GM06990 (cell line): ENCODE measurements around the gene ADAMTS9.

ENCODE experiments used
- DNase-seq: peaks from one replicate; pipeline ENCODE4 v3.0.0-alpha.2; 2011; ENCODE audit not compliant: insufficient read length; ENCODE audit errors: extremely low read depth
- H3K27me3 ChIP-seq: replicated peaks from 2 replicates; pipeline ENCODE4 v1.6.0; 2011; ENCODE audit warnings: low read length; ENCODE audit not compliant: control insufficient read depth, insufficient read depth
- H3K36me3 ChIP-seq: 2 replicates; pipeline ENCODE4 v1.5.1; 2011; ENCODE audit warnings: low read length; ENCODE audit not compliant: control insufficient read depth, insufficient read depth
- H3K4me3 ChIP-seq: replicated peaks from 2 replicates; pipeline ENCODE4 v1.5.1; 2011; ENCODE audit warnings: low read depth, mild to moderate bottlenecking, control low read depth, low read length
- CTCF ChIP-seq: IDR thresholded peaks from 2 replicates; pipeline ENCODE4 v1.5.1; 2011; ENCODE audit warnings: low read length, control low read depth, mild to moderate bottlenecking, inconsistent platforms; ENCODE audit not compliant: insufficient read depth, poor library complexity, severe bottlenecking

ADAMTS9 gene

GRCh38 chr3:64496786-64497490 is 190.9 kb downstream of the ADAMTS9 start:
- Histone ChIP-seq H3K4me3 (no peak overlapping the region), H3K36me3 (no peaks in the 10 kb centered on the region), H3K27me3 (peaks cover 3% of the 10 kb centered on the region)
- TF ChIP-seq CTCF, result no peak
- DNase-seq, result no peak

- DNase-seq, result no peak
- peaks cover 3% of the 10 kb centered on the region for H3K27me3 ChIP-seq
- no peaks in the 10 kb centered on the region for H3K36me3 ChIP-seq
- no peak for TF ChIP-seq CTCF
- H3K4me3 ChIP-seq, result no peak overlapping the region
These were observed 191.9 kb downstream of the ADAMTS9 start for GRCh38 chr3:64495781-64496334.

- H3K27me3 ChIP-seq, result peaks cover 3% of the 10 kb centered on the region
- TF ChIP-seq CTCF, result no peak
- DNase-seq, result no peak
- H3K36me3 ChIP-seq, result no peaks in the 10 kb centered on the region
- H3K4me3 ChIP-seq, result no peak overlapping the region
These were observed 192.5 kb downstream of the ADAMTS9 start for GRCh38 chr3:64495121-64495780.

DNA sequence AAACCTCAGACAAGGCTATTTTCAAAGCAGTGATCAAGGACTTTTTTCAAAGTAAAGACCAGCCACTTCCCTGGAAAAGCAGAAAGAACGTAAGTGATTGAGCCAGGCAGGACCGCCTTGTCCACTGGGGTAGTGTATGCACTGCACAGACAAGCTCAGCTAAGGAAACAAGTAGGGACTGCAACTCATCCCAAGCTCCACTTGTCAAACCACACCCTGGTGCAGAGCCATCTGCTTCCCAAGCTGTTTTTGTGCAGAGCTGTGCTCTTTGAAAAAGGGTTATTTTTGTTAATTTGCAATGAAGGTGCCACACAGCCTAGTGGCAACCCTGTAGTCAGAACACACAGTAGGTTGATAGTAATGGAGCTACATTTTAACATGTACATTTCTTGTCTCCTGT is 193.3 kb downstream of the ADAMTS9 start:
- DNase-seq, result no peak
- H3K4me3 ChIP-seq, result no peak overlapping the region
- TF ChIP-seq CTCF, result no peak
- peaks cover 3% of the 10 kb centered on the region for H3K27me3 ChIP-seq
- H3K36me3 ChIP-seq, result no peaks in the 10 kb centered on the region

GRCh38 chr3:64493149-64493548 is 194.7 kb downstream of the ADAMTS9 start:
- peaks cover 3% of the 10 kb centered on the region for H3K27me3 ChIP-seq
- DNase-seq, result no peak
- H3K4me3 ChIP-seq, result no peak overlapping the region
- no peaks in the 10 kb centered on the region for H3K36me3 ChIP-seq
- no peak for TF ChIP-seq CTCF

DNA sequence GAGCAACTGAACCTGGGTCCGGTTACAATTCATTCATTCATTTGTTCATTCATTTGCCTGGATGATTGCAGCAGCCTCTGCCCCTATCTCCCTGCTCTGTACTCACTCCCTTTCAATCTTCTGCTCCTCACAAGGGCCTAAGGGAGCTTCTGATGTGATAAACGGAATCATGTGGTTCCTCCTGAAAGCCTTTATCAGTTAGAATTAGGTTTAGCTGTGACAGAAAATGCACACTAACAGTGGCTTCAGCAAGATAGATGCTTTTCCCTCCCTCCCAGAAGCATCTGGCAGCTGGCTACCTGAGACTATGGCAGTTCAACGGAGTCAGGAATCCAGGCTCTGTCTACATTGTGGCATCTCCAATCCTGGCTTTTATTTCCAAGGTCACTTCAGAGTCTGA is 196.0 kb downstream of the ADAMTS9 start:
- Histone ChIP-seq H3K4me3 (no peak overlapping the region), H3K36me3 (no peaks in the 10 kb centered on the region), H3K27me3 (peaks cover 3% of the 10 kb centered on the region)
- no peak for DNase-seq
- TF ChIP-seq CTCF, result no peak
